HCT116 (cell line): ENCODE results near the gene C5orf58. TPM values are rescaled to one million over a fixed set of nuclear protein-coding genes. Genes with fewer than 3 reads are reported as not detected.

Experiments
- ATAC-seq: fragments of 200-7000 bp; cut with Tn5 transposase; 2 replicates; pipeline ENCODE4 v1.9.1; 2020; ENCODE audit warnings: mild to moderate bottlenecking, moderate library complexity
- BruUV-seq: library from RNA; stranded (reverse); fragments of 400-500 nt; replicated peaks from 2 replicates; lab custom pipeline; 2021; lab: Mats Ljungman, UMichigan
- CTCF ChIA-PET: fragments of 300-600 bp; sonication (Branson Sonifier 250); formaldehyde crosslinking; loops from one replicate; lab custom pipeline; 2021; ENCODE audit warnings: antibody characterized with exemption; lab: Charles Lee
- POLR2A ChIA-PET: fragments of 300-600, 350-600 bp; sonication (Branson Sonifier 250); formaldehyde crosslinking; loops from one replicate; lab custom pipeline; 2021; ENCODE audit warnings: antibody characterized with exemption; lab: Charles Lee
- RAD21 ChIA-PET, 2 experiments: fragments of 300-600 bp; sonication (Branson Sonifier 250); formaldehyde crosslinking; loops; one replicate each; lab custom pipeline; 2023; ENCODE audit warnings: low total read pairs in 2 of 2; ENCODE audit not compliant: uncharacterized antibody in 2 of 2, unreplicated experiment in 2 of 2, low non-redundant PET in 1 of 2; lab: Charles Lee
- DNase-seq: peaks from one replicate; pipeline ENCODE4 v3.0.0-alpha.2; 2010; ENCODE audit warnings: low read depth, low spot score
- H2AFZ ChIP-seq: fragments of 200-600 bp; shearing (Covaris generic), sonication (generic); 2 replicates; pipeline ENCODE4 v1.6.1; 2017; ENCODE audit warnings: low read depth, mixed run types, mixed read lengths, antibody characterized with exemption, low read length; ENCODE audit not compliant: poor library complexity, severe bottlenecking
- H3K27ac ChIP-seq: 2 replicates; pipeline ENCODE4 v1.5.1; 2012; ENCODE audit warnings: low read depth, low read length
- H3K27me3 ChIP-seq: fragments of 200-600 bp; sonication (generic); 2 replicates; pipeline ENCODE4 v1.6.1; 2016; ENCODE audit warnings: mixed run types, low read length, mixed read lengths; ENCODE audit not compliant: insufficient read depth
- H3K36me3 ChIP-seq, 2 experiments: fragments of 200-500 bp in 1 of 2; fragments of 200-600 bp in 1 of 2; sonication (Bioruptor generic) in 1 of 2; sonication (generic) in 1 of 2; 2 replicates each; pipeline versions ENCODE4 v1.5.1 to v1.6.1; 2014 to 2016; ENCODE audit warnings: low read length in 2 of 2, inconsistent platforms in 1 of 2, mixed read lengths in 1 of 2, mixed run types in 1 of 2; ENCODE audit not compliant: insufficient read depth in 2 of 2, control insufficient read depth in 1 of 2
- H3K4me1 ChIP-seq, 2 experiments: fragments of 200-600 bp in 1 of 2; sonication (generic) in 1 of 2; 2 replicates each; pipeline versions ENCODE4 v1.5.1 to v1.6.1; 2012 to 2017; ENCODE audit warnings: low read length in 2 of 2, inconsistent platforms in 1 of 2, mild to moderate bottlenecking in 1 of 2, mixed read lengths in 1 of 2, mixed run types in 1 of 2, moderate library complexity in 1 of 2; ENCODE audit not compliant: insufficient read depth in 2 of 2, control insufficient read depth in 1 of 2
- H3K4me2 ChIP-seq: fragments of 200-600 bp; sonication (generic); 2 replicates; pipeline ENCODE4 v1.6.1; 2017; ENCODE audit warnings: mixed run types, low read length, mixed read lengths
- H3K4me3 ChIP-seq, 2 experiments: fragments of 200-600 bp in 1 of 2; sonication (generic) in 1 of 2; replicated peaks in 1 of 2; 2 replicates each; pipeline ENCODE4 v1.5.1; 2011 to 2016; ENCODE audit warnings: low read length in 2 of 2, control low read depth in 1 of 2, low read depth in 1 of 2, mild to moderate bottlenecking in 1 of 2, mixed read lengths in 1 of 2, mixed run types in 1 of 2
- H3K79me2 ChIP-seq: fragments of 200-600 bp; sonication (generic); 2 replicates; pipeline ENCODE4 v1.6.1; 2017; ENCODE audit warnings: mild to moderate bottlenecking, mixed run types, low read length, moderate library complexity, mixed read lengths; ENCODE audit not compliant: insufficient read depth
- H3K9ac ChIP-seq: fragments of 200-600 bp; sonication (generic); 2 replicates; pipeline ENCODE4 v1.6.1; 2016; ENCODE audit warnings: low read length, mixed read lengths
- H3K9me2 ChIP-seq: fragments of 200-600 bp; sonication (generic), shearing (Covaris generic); 2 replicates; pipeline ENCODE4 v1.6.1; 2017; ENCODE audit warnings: mixed run types, mild to moderate bottlenecking, moderate library complexity; ENCODE audit not compliant: insufficient read depth
- H3K9me3 ChIP-seq, 2 experiments: fragments of 200-500 bp in 1 of 2; fragments of 200-600 bp in 1 of 2; sonication (Bioruptor generic) in 1 of 2; sonication (generic) in 1 of 2; 2 replicates each; pipeline ENCODE4 v1.6.1; 2014 to 2017; ENCODE audit warnings: low read length in 2 of 2, mixed read lengths in 2 of 2, inconsistent platforms in 1 of 2, low read depth in 1 of 2, mild to moderate bottlenecking in 1 of 2, mixed run types in 1 of 2, moderate library complexity in 1 of 2; ENCODE audit not compliant: control insufficient read depth in 1 of 2, insufficient read depth in 1 of 2
- H4K20me1 ChIP-seq: fragments of 200-600 bp; sonication (generic), shearing (Covaris generic); 2 replicates; pipeline ENCODE4 v1.6.1; 2017; ENCODE audit warnings: mixed run types, mild to moderate bottlenecking, moderate library complexity; ENCODE audit not compliant: insufficient read depth
- ATF3 ChIP-seq: IDR thresholded peaks from 2 replicates; pipeline ENCODE4 v1.6.1; 2012
- CEBPB ChIP-seq: IDR thresholded peaks from 2 replicates; pipeline ENCODE4 v1.6.1; 2012; ENCODE audit warnings: low read depth
- CTCF ChIP-seq, 3 experiments: fragments of 200-600 bp in 1 of 3; sonication (generic) in 1 of 3; IDR thresholded peaks in 2 of 3; conservative IDR thresholded peaks in 1 of 3; 2 replicates each; pipeline ENCODE4 v1.5.1; 2012 to 2017; ENCODE audit warnings: low read depth in 2 of 3, low read length in 2 of 3, antibody characterized with exemption in 1 of 3, borderline replicate concordance in 1 of 3, control low read depth in 1 of 3, mild to moderate bottlenecking in 1 of 3, mixed read lengths in 1 of 3, mixed run types in 1 of 3, moderate library complexity in 1 of 3; ENCODE audit not compliant: insufficient read depth in 1 of 3
- ELF1 ChIP-seq: IDR thresholded peaks from 2 replicates; pipeline ENCODE4 v1.6.1; 2012; ENCODE audit warnings: low read depth, borderline replicate concordance
- EZH2 ChIP-seq: fragments of 200-600 bp; sonication (generic); IDR thresholded peaks from 2 replicates; pipeline ENCODE4 v1.6.1; 2017; ENCODE audit warnings: antibody characterized with exemption, mixed run types
- JUND ChIP-seq: IDR thresholded peaks from 2 replicates; pipeline ENCODE4 v1.6.1; 2012
- POLR2AphosphoS5 ChIP-seq: IDR thresholded peaks from 2 replicates; pipeline ENCODE4 v1.6.1; 2011; ENCODE audit warnings: mild to moderate bottlenecking, low read depth, low read length, moderate library complexity
- REST ChIP-seq: IDR thresholded peaks from 2 replicates; pipeline ENCODE4 v1.6.1; 2012; ENCODE audit warnings: low read depth
- SIN3A ChIP-seq: IDR thresholded peaks from 2 replicates; pipeline ENCODE4 v1.6.1; 2012; ENCODE audit warnings: low read depth
- SP1 ChIP-seq: IDR thresholded peaks from 2 replicates; pipeline ENCODE4 v1.6.1; 2012; ENCODE audit warnings: low read depth
- SRF ChIP-seq: IDR thresholded peaks from 2 replicates; pipeline ENCODE4 v1.6.1; 2012; ENCODE audit warnings: low read depth
- TCF7L2 ChIP-seq: IDR thresholded peaks from 2 replicates; pipeline ENCODE4 v1.7.0; 2011; ENCODE audit warnings: borderline replicate concordance, inconsistent platforms; ENCODE audit not compliant: insufficient read depth, insufficient read length; ENCODE audit errors: extremely low read depth
- YY1 ChIP-seq: IDR thresholded peaks from 2 replicates; pipeline ENCODE4 v1.6.1; 2011; ENCODE audit warnings: low read length, low read depth, moderate library complexity, mild to moderate bottlenecking; ENCODE audit not compliant: insufficient replicate concordance; ENCODE audit errors: extremely low read depth
- ZFX ChIP-seq: fragments of 450-650 bp; IDR thresholded peaks from 2 replicates; pipeline ENCODE4 v1.6.1; 2017
- ZNF274 ChIP-seq: fragments of 200-500 bp; sonication (Bioruptor generic); IDR thresholded peaks from 2 replicates; pipeline ENCODE4 v1.6.1; 2014; ENCODE audit warnings: mild to moderate bottlenecking, low read depth, low read length, inconsistent platforms
- intact Hi-C: fragments of 100-400 bp; cut with micrococcal nuclease; formaldehyde crosslinking; loops from 2 replicates; pipeline ENCODE4 v1.10.0; 2022
- total RNA-seq: library from RNA; stranded (reverse); gene quantifications from one replicate; pipeline ENCODE4 v1.2.1, GENCODE V29; 2021; ENCODE audit not compliant: unreplicated experiment

Gene C5orf58
- total RNA-seq, 1 experiment from 2014 or later: not detected

- H3K9me2 ChIP-seq: no peaks in the 10 kb centered on the region
- ChIA-PET POLR2A (no interaction called here), RAD21 (no interaction called here), CTCF (no interaction called here)
- H4K20me1 ChIP-seq: no peaks in the 10 kb centered on the region
- TF ChIP-seq ATF3: no peak
- TF ChIP-seq TCF7L2: no peak
- TF ChIP-seq YY1: no peak
- TF ChIP-seq JUND: no peak
- TF ChIP-seq POLR2AphosphoS5: no peak
- no peak for TF ChIP-seq CTCF (IDR thresholded peaks at IDR 0.05 in 2 of 3, conservative IDR thresholded peaks at IDR 0.05 in 1 of 3; ENCODE audit: borderline replicate concordance in 1 of 3, insufficient read depth in 1 of 3, low read depth in 2 of 3, low read length in 2 of 3)
- TF ChIP-seq SIN3A: no peak
- no peak for TF ChIP-seq CEBPB
- no peak for TF ChIP-seq EZH2
- no peak for TF ChIP-seq SRF
- no peak for TF ChIP-seq ELF1
- no peak for TF ChIP-seq ZNF274
- no peak for TF ChIP-seq SP1
- no peak for TF ChIP-seq ZFX
- TF ChIP-seq REST: no peak
- no peak overlapping the region for H2AFZ ChIP-seq
- BruUV-seq: no TSS peak
- no peaks in the 10 kb centered on the region for H3K4me1 ChIP-seq
- no peaks in the 10 kb centered on the region for H3K9me3 ChIP-seq
- H3K4me3 ChIP-seq: no peak overlapping the region
- no peak overlapping the region for H3K27ac ChIP-seq
- H3K79me2 ChIP-seq: no peaks in the 10 kb centered on the region
- no peak for DNase-seq
- H3K27me3 ChIP-seq: peaks cover 90% of the 10 kb centered on the region
- no peak overlapping the region for H3K4me2 ChIP-seq
- no peaks in the 10 kb centered on the region for H3K36me3 ChIP-seq
- no peak for ATAC-seq
- intact Hi-C loops: no loop called here
- H3K9ac ChIP-seq: no peak overlapping the region
These were observed 28.8 kb downstream of the C5orf58 start for GRCh38 chr5:170261528-170262043.
